HG03066 (cell line): ENCODE measurements around the gene DDX11.
"Not testable (repeated sequence)": the region's sequence is repeated elsewhere in the genome, so short reads cannot be mapped to it uniquely, and the experiment has no call there.

ENCODE experiments used
- ATAC-seq: cut with Tn5 transposase; IDR thresholded peaks from one replicate; pipeline ENCODE4 v1.9.1; 2021; ENCODE audit warnings: low read depth; ENCODE audit not compliant: unreplicated experiment

DDX11 gene

GRCh38 chr12:31066196-31066595, 7.5 kb upstream of the DDX11 start:
- ATAC-seq, result not testable (repeated sequence)

- ATAC-seq, result not testable (repeated sequence)
These were observed 6.0 kb upstream of the DDX11 start for GRCh38 chr12:31067656-31068055.

GRCh38 chr12:31070971-31071740, 2.5 kb upstream of the DDX11 start:
- ATAC-seq, result not testable (repeated sequence)

GRCh38 chr12:31072962-31073361, 698 bp upstream of the DDX11 start:
- not testable (repeated sequence) for ATAC-seq

GRCh38 chr12:31074333-31074874, 744 bp downstream of the DDX11 start:
- ATAC-seq, result peak; percentile 43

GRCh38 chr12:31076150-31076549, 2.5 kb downstream of the DDX11 start:
- ATAC-seq, result not testable (repeated sequence)

- not testable (repeated sequence) for ATAC-seq
These were observed 3.4 kb downstream of the DDX11 start for GRCh38 chr12:31077095-31077494.

- not testable (repeated sequence) for ATAC-seq
These were observed 4.3 kb downstream of the DDX11 start for GRCh38 chr12:31077998-31078397.

- not testable (repeated sequence) for ATAC-seq
These were observed 5.8 kb downstream of the DDX11 start for GRCh38 chr12:31079421-31079820.

GRCh38 chr12:31080221-31080620, 6.6 kb downstream of the DDX11 start:
- not testable (repeated sequence) for ATAC-seq

- ATAC-seq, result not testable (repeated sequence)
These were observed 7.6 kb downstream of the DDX11 start for GRCh38 chr12:31081274-31081673.

- ATAC-seq, result not testable (repeated sequence)
These were observed 10.6 kb downstream of the DDX11 start for GRCh38 chr12:31084241-31084640.

- ATAC-seq, result not testable (repeated sequence)
These were observed 12.4 kb downstream of the DDX11 start for GRCh38 chr12:31086032-31086431.

GRCh38 chr12:31087486-31087885, 13.8 kb downstream of the DDX11 start:
- not testable (repeated sequence) for ATAC-seq

- not testable (repeated sequence) for ATAC-seq
These were observed 14.3 kb downstream of the DDX11 start for GRCh38 chr12:31087956-31088355.

- ATAC-seq, result no peak
These were observed 15.4 kb downstream of the DDX11 start for GRCh38 chr12:31089072-31089471.

GRCh38 chr12:31091629-31092028, 18.0 kb downstream of the DDX11 start:
- not testable (repeated sequence) for ATAC-seq

- ATAC-seq, result not testable (repeated sequence)
These were observed 19.1 kb downstream of the DDX11 start for GRCh38 chr12:31092718-31093117.

- ATAC-seq, result not testable (repeated sequence)
These were observed 21.6 kb downstream of the DDX11 start for GRCh38 chr12:31095080-31095860.

GRCh38 chr12:31096251-31097065, 22.8 kb downstream of the DDX11 start:
- not testable (repeated sequence) for ATAC-seq
